MCF 10A (cell line): Measurements from ENCODE around the gene ABTB1. TPM values are rescaled to one million over a fixed set of nuclear protein-coding genes. Genes with fewer than 3 reads are reported as not detected.

Experiments
- BruUV-seq: library from RNA; stranded (reverse); fragments of 400-500 nt; replicated peaks from 2 replicates; lab custom pipeline; 2021; lab: Mats Ljungman, UMichigan
- CTCF ChIA-PET: fragments of 300-600 bp; sonication (Branson Sonifier 250); formaldehyde crosslinking; extraction: SDS; loops from one replicate; lab custom pipeline; 2021; ENCODE audit warnings: antibody characterized with exemption, inconsistent platforms; lab: Yijun Ruan, JAX
- POLR2A ChIA-PET: fragments of 300-600, 350-650 bp; sonication (Branson Sonifier 250); formaldehyde crosslinking; extraction: SDS; loops from one replicate; lab custom pipeline; 2020; ENCODE audit warnings: antibody characterized with exemption, inconsistent platforms; lab: Yijun Ruan, JAX
- DNase-seq: peaks from one replicate; pipeline ENCODE4 v3.0.0-alpha.2; 2018; ENCODE audit not compliant: unreplicated experiment
- H3K27ac Mint-ChIP-seq: one replicate; pipeline ENCODE4 v1.8.0; 2022; ENCODE audit warnings: mild to moderate bottlenecking, low read depth, mixed read lengths; ENCODE audit not compliant: unreplicated experiment
- H3K27me3 Mint-ChIP-seq: one replicate; pipeline ENCODE4 v1.8.0; 2022; ENCODE audit warnings: mixed read lengths; ENCODE audit not compliant: insufficient read depth, unreplicated experiment
- H3K36me3 Mint-ChIP-seq: one replicate; pipeline ENCODE4 v1.8.0; 2022; ENCODE audit warnings: mild to moderate bottlenecking, moderate library complexity, mixed read lengths; ENCODE audit not compliant: insufficient read depth, unreplicated experiment
- H3K4me1 Mint-ChIP-seq: one replicate; pipeline ENCODE4 v1.8.0; 2022; ENCODE audit warnings: mixed read lengths; ENCODE audit not compliant: insufficient read depth, unreplicated experiment
- H3K4me3 Mint-ChIP-seq: one replicate; pipeline ENCODE4 v1.8.0; 2022; ENCODE audit warnings: mild to moderate bottlenecking, moderate library complexity, mixed read lengths; ENCODE audit not compliant: unreplicated experiment
- H3K9me3 Mint-ChIP-seq: one replicate; pipeline ENCODE4 v1.8.0; 2022; ENCODE audit warnings: mixed read lengths; ENCODE audit not compliant: unreplicated experiment
- CTCF ChIP-seq: fragments of 200-600 bp; IDR thresholded peaks from one replicate; pipeline ENCODE4 v1.8.0; 2022; ENCODE audit warnings: antibody characterized with exemption, mild to moderate bottlenecking; ENCODE audit not compliant: unreplicated experiment
- intact Hi-C: fragments of 100-400 bp; cut with micrococcal nuclease; formaldehyde crosslinking; loops from 2 replicates; pipeline ENCODE4 v1.14.1; 2022
- total RNA-seq: library from RNA; stranded (reverse); gene quantifications from 2 replicates; pipeline ENCODE4 v1.2.3, GENCODE V29; 2022

Gene ABTB1
- total RNA-seq, 1 experiment from 2014 or later, result 9.7 TPM

GRCh38 chr3:127677541-127678314 lies 5.0 kb downstream of the ABTB1 start:
- Mint-ChIP-seq H3K36me3 (no peaks in the 10 kb centered on the region), H3K27me3 (no peaks in the 10 kb centered on the region), H3K4me1 (peaks cover 28% of the 10 kb centered on the region), H3K27ac (no peak overlapping the region), H3K9me3 (no peaks in the 10 kb centered on the region), H3K4me3 (no peak overlapping the region)
- POLR2A ChIA-PET, result interaction anchor here (0.6 to 1.0 kb wide), 2 partner anchors 91 to 114 kb away, joined by 3 read pairs; no protein-coding TSS in a partner anchor
- no peak for TF ChIP-seq CTCF
- CTCF ChIA-PET, result interaction anchor here (0.5 to 3.3 kb wide), 8 partner anchors 10 to 1671 kb away, joined by 3 to 15 read pairs (median 3); no protein-coding TSS in a partner anchor
- DNase-seq, result no peak
- intact Hi-C loops, result no loop called here
- BruUV-seq, result no TSS peak

GRCh38 chr3:127678315-127678599 lies 5.5 kb downstream of the ABTB1 start:
- H3K27ac Mint-ChIP-seq, result no peak overlapping the region
- ChIA-PET CTCF (interaction anchor here (1.0 to 3.3 kb wide), 5 partner anchors 10 to 338 kb away, joined by 3 to 15 read pairs (median 4); no protein-coding TSS in a partner anchor), POLR2A (interaction anchor here (0.6 to 1.0 kb wide), 2 partner anchors 90 to 113 kb away, joined by 3 read pairs; no protein-coding TSS in a partner anchor)
- no TSS peak for BruUV-seq
- H3K9me3 Mint-ChIP-seq, result no peaks in the 10 kb centered on the region
- TF ChIP-seq CTCF, result no peak
- peaks cover 28% of the 10 kb centered on the region for H3K4me1 Mint-ChIP-seq
- no peak overlapping the region for H3K4me3 Mint-ChIP-seq
- H3K27me3 Mint-ChIP-seq, result no peaks in the 10 kb centered on the region
- no peaks in the 10 kb centered on the region for H3K36me3 Mint-ChIP-seq
- intact Hi-C loops, result no loop called here
- DNase-seq, result no peak

- H3K4me1 Mint-ChIP-seq, result peaks cover 27% of the 10 kb centered on the region
- no peaks in the 10 kb centered on the region for H3K9me3 Mint-ChIP-seq
- TF ChIP-seq CTCF, result no peak
- BruUV-seq, result no TSS peak
- no peak overlapping the region for H3K27ac Mint-ChIP-seq
- H3K36me3 Mint-ChIP-seq, result no peaks in the 10 kb centered on the region
- POLR2A ChIA-PET, result interaction anchor here (0.7 to 1.1 kb wide), 4 partner anchors 12 to 545 kb away, joined by 3 read pairs; no protein-coding TSS in a partner anchor
- H3K27me3 Mint-ChIP-seq, result no peaks in the 10 kb centered on the region
- intact Hi-C loops, result no loop called here
- H3K4me3 Mint-ChIP-seq, result no peak overlapping the region
- CTCF ChIA-PET, result interaction anchor here (0.6 to 3.3 kb wide), 8 partner anchors 9 to 337 kb away, joined by 3 to 15 read pairs (median 4); no protein-coding TSS in a partner anchor
- peak; percentile 81 for DNase-seq
These were observed 6.1 kb downstream of the ABTB1 start for GRCh38 chr3:127678611-127679533.
